AG08395 (cell line): ENCODE data around the gene CREB3L2.
"Not testable (repeated sequence)": the region's sequence is repeated elsewhere in the genome, so short reads cannot be mapped to it uniquely, and the experiment has no call there.

Experiments used
- DNase-seq: peaks from one replicate; pipeline ENCODE4 v3.0.0; 2012; ENCODE audit warnings: mixed read lengths, low spot score

CREB3L2 gene, protein sequence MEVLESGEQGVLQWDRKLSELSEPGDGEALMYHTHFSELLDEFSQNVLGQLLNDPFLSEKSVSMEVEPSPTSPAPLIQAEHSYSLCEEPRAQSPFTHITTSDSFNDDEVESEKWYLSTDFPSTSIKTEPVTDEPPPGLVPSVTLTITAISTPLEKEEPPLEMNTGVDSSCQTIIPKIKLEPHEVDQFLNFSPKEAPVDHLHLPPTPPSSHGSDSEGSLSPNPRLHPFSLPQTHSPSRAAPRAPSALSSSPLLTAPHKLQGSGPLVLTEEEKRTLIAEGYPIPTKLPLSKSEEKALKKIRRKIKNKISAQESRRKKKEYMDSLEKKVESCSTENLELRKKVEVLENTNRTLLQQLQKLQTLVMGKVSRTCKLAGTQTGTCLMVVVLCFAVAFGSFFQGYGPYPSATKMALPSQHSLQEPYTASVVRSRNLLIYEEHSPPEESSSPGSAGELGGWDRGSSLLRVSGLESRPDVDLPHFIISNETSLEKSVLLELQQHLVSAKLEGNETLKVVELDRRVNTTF

DNA sequence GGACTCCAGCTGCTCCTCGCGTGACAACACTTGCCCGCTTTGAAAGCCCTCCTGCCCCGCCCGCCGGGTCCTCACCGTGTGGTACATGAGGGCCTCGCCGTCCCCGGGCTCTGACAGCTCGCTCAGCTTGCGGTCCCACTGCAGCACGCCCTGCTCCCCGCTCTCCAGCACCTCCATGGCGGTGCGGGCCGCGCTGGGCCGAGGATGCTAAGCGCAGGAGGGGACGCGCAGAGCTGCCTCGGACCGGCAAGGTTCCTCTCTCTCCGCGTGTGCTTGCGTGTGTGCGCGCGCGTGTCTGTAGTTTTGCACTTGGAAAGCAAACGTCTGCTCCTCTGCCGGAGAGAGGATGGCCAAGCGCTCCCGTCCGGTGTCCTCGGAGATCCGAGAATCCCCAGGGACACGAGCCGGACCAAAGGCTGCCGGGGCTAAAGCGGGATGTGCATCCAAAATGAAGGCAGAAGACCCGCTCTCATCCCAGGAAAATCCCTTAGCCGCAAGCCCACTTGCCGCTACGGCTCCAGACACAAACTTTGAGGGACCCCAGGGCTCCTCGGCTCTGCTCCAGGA lies at the start of gene CREB3L2:
Gene CREB3L2 (minus strand): TSS at position 558 of the 567 bp plus-strand sequence. CDS start 381 bp downstream, at position 177.
- peak; percentile 19 for DNase-seq

DNA sequence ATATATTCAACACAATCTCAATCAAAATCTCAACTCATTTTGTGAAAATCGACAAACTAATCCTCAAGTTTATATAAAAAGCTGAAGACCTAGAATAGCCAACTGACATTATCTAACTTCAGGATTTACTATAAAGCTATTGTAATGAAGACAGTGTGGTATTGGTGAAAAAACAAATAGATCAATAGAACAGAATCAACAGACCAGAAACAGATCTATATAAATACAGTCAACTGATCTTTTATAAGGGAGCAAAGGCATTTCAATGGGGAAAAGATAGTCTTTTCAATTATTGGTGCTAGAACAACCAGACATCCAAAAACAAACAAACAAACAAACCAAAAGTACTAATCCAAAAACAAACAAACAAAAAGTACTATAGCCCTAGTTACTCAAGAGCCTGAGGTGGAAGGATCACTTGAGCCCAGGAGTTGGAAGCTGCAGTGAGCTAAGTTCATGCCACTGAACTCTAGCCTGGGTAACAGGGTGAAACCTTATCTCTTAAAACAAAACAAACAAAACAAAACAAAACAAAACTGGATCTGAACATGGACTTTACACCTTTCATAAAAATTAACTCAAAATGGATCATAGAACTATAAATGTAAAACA lies 47.7 kb upstream of the CREB3L2 start:
- no peak for DNase-seq

DNA sequence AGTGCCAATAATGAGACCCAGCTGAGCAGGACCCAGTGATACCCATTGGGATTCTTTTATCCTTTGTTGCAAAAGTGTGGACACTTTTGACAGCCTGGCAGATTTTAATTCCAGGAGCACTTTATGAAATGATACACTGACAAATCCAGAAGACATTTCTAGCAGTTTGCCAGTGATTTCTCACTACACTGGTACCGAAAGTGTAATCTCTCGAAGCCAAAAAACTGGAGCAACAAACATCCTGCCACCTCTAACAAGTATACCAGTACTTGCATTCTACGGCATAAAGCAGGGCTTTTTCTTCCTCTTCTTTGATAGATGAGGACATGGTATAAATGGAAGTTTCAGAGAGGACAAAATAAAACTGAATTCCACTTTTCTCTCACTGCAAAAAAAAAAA lies 46.0 kb upstream of the CREB3L2 start:
- DNase-seq = no peak

DNA sequence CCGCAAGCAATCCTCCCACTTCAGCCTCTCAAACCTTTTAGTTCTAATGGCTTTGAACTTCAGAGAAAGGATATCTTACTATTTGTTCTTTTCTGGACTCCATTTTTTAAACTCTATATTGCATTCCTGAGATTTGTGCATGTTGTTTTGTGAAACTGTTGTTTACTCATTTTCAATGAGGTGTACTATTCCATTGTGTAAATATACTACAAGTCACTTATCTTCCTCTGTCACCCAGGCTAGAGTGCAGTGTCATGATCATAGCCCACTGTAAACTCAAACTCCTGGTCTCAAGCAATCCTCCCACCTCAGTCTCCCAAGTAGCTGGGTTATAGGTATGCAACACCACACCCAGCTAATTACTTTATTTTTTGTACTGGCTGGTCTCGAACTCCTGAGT lies 43.0 kb upstream of the CREB3L2 start:
- DNase-seq = no peak

DNA sequence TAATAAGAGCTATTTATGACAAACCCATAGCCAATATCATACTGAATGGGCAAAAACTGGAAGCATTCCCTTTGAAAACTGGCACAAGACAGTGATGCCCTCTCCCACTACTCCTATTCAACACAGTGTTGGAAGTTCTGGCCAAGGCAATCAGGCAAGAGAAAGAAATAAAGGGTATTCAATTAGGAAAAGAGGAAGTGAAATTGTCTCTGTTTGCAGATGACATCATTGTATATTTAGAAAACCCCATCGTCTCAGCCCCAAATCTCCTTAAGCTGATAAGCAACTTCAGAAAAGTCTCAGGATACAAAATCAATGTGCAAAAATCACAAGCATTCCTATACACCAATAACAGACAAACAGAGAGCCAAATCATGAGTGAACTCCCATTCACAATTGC lies 38.2 kb upstream of the CREB3L2 start:
- not testable (repeated sequence) for DNase-seq

DNA sequence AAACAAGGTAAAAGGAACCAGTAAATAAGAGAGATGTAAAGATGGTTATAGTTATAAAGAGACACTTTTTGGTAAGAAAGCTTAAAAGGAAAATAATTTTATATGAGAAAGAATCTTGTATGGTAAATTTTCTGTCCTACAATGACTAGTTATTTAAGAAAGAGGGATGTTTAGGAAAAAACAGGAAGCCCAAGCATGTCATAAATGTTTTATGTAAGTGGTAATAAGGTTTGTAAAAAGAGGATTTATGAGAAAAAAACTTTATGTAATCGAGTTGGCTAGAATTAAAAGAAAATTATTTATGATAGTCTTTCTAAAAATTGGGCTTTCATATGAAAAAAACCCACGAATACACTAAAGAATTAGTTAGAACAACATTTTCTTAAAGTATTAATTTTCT lies 34.2 kb upstream of the CREB3L2 start:
- DNase-seq = no peak

DNA sequence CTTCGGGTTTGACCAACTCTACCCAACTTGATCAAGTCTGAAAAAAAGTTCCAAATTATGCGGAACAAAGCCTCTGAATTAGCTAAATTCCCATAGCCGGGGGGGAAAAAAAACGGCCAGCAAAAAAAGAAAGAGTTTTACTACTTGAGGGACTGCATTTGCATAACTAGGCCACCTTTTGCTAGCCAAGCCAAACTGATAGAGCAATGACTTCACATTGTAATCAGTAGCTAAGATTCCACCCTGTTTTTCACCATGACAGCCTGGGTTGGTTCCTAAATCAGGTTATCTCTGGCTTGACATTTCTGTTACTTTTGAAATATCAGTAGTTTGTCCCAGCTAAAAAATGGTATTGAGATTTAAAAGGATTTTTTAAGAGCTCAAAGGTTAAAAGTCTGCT lies 31.4 kb upstream of the CREB3L2 start:
- no peak for DNase-seq

DNA sequence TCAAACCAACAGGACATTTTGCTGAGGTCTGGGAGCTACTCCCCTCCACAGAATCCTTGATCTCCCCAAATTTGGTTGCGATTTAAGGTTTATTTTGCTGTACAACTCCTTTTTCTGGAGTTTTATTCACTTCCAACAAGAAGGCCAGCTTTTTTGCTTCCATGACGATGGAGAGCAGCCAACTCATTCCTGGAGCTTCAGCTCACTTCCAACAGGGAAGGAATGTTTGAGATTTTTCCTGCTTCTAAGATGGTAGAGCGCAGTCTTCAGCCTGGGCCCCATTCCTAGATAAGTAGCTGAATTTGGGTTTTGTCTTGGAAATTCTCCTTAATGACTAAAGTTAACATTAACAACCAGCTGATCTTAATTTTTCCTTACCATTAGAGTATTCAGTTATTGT lies 30.9 kb upstream of the CREB3L2 start:
- DNase-seq = no peak

DNA sequence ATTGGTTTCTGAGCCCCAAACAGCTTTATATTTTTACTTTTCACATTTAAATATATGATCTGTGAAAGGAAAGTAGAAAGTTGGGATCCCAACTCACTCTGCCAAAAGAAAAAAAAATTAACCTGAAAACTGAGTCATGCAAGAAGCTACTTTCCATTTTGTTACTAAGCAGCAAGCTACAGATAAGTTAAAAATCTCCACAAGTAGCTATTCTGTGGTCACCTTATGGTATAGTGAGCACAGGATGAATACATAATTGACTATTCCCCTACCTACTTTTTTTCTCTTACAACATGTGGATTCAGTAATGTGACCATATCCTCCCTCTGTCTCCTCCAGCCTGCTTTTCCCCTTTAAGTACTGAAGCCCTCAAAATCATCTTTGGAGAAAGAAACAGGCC lies 30.3 kb upstream of the CREB3L2 start:
- no peak for DNase-seq

DNA sequence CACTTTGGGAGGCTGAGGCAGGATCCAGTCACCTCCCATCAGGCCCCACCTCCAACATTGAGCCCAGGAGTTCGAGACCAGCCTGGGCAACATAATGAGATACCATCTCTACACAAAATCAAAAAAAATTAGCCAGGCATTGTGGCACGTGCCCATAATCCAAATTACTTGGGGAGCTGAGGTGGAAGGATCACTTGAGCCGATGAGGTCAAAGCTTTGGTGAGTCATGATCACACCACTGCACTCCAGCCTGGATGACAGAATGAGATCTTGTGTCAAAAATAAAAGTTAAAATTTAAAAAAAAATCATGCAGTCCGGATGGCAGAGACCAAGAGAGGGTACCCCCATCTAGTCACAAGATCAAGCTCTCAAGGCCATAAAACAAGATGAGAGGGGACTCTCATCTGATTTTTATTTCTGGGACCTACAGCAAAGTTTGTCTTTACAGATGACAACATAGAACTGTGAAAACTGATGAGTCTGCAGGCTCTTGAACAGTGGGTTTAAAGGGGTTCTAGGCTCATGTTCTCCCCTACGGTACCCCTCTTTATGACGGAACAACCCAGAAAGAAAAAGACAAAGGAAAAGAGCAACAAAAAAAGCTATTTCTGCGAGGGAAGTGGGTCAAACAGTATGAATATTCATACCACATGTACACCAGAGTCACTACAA lies 28.9 kb upstream of the CREB3L2 start:
- DNase-seq = no peak

DNA sequence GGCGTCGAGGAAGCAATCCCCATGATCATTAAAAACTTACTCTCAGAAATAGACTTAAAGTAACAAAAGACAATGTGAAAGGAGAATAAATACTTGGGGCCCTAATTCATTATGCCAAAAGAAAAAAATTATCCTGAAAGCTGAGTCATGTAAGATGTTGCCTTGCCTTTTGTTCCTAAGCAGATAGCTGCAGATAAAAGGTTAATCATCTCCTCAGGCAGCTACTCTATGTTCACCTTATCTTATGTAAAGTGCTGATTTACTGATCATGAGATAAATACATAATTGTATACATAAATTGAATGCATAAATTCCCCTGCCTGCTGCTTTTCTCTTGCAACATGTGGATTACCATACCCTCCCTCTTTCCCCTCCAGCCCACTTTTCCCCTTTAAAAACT lies 28.1 kb upstream of the CREB3L2 start:
- DNase-seq = no peak

DNA sequence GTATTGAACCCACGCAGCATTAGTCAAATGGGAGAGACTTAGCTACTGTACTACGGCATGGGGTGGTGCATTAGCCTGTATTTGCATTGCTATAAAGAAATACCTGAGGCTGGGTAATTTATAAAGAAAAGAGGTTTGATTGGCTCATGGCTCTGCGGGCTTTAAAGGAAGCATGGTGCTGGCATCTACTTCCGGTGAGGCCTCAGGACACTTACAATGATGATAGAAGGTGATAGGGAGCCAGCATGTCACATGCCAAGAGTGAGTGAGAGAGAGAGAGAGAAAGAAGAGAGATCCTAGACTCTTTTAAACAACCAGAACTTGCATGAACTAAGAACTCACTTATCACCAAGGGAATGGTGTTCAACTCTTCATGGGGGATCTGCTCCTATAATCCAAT lies 27.2 kb upstream of the CREB3L2 start:
- no peak for DNase-seq

DNA sequence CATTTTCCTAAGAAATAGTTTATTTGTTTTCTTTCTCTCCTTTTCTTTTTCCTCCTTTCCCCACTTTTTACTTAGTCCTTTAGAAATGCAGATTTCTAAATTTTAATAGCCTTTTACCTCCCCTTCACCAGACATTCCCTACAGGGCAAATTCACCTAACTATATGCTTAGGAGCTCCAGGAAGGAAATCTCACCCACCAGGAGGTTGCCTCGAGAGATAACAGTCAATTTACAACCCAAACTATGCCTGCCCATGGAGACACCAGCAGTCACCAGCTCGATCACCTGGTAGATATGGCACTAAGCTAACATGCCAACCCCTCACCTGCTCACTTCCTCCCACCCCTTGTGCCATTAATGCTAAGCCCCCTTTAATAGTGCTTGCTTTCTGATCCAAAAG lies 25.2 kb upstream of the CREB3L2 start:
- no peak for DNase-seq

DNA sequence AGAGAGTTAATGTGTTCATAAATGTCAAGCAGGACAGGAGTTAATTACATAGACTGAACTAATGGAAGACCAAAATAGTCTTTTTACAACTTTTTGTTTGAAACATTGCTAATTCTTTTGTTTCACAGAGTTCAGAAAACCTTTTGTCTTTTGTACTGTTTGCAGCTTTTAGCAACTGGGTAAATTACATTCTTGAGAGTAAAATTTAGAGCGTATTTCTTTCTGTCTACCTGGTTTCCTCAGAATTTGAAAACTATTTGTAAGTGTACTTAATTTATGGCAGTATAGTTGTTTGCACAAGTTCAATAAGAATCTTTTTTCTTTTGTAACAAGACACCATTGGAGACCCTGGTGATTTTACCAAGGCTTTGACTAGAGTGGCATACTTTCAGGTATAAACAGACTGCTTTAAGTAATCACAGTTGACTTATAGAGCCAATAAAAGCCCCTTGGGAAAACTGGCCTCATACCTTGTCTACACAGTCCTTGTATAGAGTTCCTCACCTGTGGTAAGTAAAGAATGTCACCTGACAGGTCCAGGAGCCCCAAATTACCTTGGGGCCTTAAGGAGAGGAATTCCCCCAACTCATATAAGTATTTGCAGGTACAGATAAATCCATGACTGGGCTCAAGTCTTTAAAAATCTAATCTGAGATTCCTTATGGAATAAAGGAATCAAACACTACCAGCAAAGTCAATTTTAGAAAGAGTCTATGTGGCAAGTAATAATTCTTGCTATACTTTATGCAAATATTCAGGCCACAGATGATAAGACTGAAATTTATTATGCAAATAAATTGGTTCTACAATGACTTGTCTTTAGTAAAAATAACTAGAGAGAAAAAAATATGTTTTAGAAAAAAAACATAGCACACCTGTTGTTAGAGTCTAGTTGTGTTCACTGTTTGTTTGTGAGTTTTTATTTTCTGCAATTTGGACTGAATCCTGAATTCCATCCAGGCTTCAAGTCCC lies 23.6 kb upstream of the CREB3L2 start:
- no peak for DNase-seq

DNA sequence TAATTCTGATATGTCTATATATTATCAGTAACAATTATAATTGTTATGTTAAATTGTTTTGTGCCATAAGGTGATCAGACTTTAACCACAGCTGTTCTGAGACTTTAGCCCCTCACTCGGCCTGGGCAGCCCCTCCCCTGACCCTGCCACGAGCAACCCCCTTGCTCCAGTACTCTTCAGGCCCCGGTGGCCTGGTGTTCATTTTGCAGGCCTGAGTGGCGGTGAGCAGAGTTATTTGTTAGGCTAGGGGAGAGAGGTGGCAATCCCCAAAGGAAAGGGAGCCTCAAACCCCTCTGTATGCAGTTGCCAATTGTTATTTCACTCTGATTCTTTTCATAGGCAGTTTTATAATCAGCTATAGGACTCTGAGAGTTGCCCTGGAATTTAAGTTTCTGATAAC lies 22.9 kb upstream of the CREB3L2 start:
- DNase-seq = no peak

DNA sequence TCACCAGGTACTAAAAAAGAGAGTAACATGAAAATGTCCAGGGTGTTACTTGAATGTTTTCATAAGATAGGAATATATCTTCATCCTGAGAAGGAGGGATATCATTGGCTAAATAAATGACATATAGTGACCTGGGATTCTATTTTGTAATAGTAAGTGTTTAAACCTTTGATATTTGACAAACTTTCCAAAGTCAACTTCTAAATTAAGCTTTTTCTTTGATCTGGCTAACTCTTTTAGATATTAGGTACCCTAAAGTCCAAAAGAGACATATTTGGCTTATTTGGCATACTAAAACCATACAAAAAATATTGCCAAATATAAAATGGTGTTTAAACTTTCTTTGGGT lies 22.4 kb upstream of the CREB3L2 start:
- no peak for DNase-seq

DNA sequence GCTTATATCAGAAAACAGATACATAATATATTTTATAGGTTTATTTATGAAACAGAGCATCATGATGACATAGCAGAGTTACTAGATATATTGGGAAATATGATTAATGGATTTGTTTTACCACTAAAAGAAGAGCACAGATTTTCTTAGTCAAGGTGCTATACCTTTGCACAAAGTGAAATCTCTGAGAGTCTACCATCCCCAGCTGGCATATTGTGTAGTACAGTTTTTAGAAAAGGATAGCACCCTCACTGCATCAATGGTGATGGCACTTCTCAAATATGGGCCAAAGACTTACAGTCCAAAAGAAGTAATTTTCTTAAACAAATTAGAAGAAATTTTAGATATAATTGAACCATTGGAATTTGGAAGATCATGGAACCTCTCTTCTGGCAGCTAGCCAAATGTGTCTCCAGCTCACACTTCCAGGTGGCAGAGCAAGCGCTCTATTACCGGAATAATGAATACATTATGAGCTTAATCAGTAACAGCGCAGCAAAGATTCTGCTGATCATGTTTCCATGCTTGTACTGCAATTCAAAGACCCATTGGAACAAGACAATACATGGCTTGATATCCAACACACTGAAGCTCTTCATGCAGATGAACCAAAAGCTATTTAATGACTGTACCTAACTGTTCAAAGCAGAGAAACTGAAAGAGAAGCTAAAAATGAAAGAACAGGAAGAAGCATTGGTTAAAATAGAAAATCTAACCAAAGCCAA lies 21.9 kb upstream of the CREB3L2 start:
- DNase-seq = no peak

DNA sequence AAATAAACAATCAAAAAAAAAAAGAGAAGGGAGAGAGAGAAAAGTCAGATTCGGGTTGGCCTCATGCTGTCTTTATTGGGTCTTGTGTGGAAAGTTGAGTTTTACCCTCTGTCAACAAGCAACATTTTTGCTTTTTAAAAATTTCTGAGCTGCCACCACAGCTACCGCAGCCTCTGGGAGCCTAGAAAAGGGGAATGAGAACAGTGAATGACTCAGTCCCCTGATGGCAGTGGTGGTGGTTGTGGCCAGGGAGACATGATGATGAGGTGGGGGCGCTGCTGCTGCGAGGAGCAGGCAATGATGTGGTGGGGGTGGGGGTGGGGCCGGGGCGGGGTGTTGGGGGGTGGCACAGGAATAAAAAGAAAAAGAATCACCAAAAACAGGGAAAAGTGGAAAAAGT lies 20.0 kb upstream of the CREB3L2 start:
- DNase-seq = no peak

DNA sequence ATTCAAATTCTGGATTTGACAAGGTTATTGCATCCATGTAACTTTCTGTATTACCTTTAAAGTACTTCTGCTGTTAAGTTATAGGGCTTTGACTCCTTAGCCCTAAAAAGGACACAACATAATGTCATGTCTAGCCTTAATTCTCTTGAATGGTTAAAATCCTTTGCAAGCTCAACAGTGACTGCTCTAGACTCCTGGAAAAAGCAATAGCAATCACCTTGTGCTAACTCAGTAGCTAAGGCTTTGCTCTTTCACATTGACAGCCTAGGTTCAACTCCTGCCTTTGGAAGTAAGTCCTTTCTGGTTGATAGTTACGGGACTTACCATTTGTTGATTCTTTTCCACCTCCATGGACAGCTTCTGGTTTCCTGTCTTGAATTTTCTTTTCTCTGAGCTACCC lies 16.1 kb upstream of the CREB3L2 start:
- no peak for DNase-seq

DNA sequence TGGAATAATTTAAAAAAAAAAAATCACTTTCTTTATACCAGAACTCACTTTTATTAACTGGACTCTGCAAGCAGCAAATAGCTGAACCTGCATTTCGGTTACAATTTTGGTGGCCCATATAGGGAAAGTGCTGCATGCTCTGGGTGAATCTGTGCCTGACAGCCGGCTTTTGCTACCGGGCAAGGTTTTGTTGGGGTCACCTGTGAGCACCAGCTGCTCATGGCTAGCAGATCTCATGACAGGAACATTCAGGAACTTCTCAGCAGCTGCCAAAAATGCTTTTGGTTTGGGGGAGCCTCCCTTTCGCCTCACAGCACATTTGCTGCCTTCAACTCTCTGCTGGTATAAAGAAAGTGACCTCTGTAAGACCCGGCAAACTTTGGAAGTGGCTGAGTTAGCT lies 13.2 kb upstream of the CREB3L2 start:
- DNase-seq = no peak

DNA sequence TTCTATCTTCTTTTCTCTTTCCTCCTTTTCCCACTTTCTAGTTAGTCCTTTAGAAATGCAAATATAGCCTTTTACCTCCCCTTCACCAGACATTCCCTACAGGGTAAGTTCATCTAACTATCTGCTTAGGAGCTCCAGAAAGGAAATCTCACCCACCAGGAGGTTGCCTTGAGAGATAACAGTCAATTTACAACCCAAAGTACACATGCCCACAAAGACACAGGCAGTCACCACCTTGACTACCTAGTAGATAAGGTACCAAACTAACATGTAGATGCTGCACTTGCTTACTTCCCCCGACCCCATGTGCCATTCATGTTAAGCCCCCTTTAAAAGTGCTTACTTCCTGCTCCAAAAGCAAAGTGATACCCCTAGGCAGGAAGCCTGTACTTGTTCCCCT lies 12.8 kb upstream of the CREB3L2 start:
- no peak for DNase-seq
